IPS-NIHi7 (cell line): Measurements from ENCODE around the gene MOGAT2.
"Not testable (repeated sequence)": the region's sequence is repeated elsewhere in the genome, so short reads cannot be mapped to it uniquely, and the experiment has no call there.

Experiments
- DNase-seq: peaks from one replicate; pipeline ENCODE4 v3.0.0; 2012; ENCODE audit warnings: mixed read lengths; ENCODE audit errors: extremely low spot score

The MOGAT2 gene

GRCh38 chr11:75719340-75720239, 2.0 kb downstream of the MOGAT2 start:
- DNase-seq: no peak

- no peak for DNase-seq
Measured at GRCh38 chr11:75720639-75721038, 3.0 kb downstream of the MOGAT2 start.

GRCh38 chr11:75721852-75722668, 4.4 kb downstream of the MOGAT2 start:
- DNase-seq: no peak

GRCh38 chr11:75722669-75723042, 5.0 kb downstream of the MOGAT2 start:
- no peak for DNase-seq

- DNase-seq: no peak
Measured at GRCh38 chr11:75725547-75726320, 8.1 kb downstream of the MOGAT2 start.

- no peak for DNase-seq
Measured at GRCh38 chr11:75728992-75729391, 11.4 kb downstream of the MOGAT2 start.

GRCh38 chr11:75731095-75731494, 13.5 kb downstream of the MOGAT2 start:
- no peak for DNase-seq

GRCh38 chr11:75733071-75733430, 15.4 kb downstream of the MOGAT2 start:
- DNase-seq: no peak

GRCh38 chr11:75733431-75734107, 15.9 kb downstream of the MOGAT2 start:
- no peak for DNase-seq

- DNase-seq: no peak
Measured at GRCh38 chr11:75734491-75735180, 17.0 kb downstream of the MOGAT2 start.

- DNase-seq: no peak
Measured at GRCh38 chr11:75735181-75735845, 17.7 kb downstream of the MOGAT2 start.

GRCh38 chr11:75737314-75737713, 19.7 kb downstream of the MOGAT2 start:
- no peak for DNase-seq

- DNase-seq: no peak
Measured at GRCh38 chr11:75740681-75741080, 23.0 kb downstream of the MOGAT2 start.

GRCh38 chr11:75743159-75743558, 25.5 kb downstream of the MOGAT2 start:
- not testable (repeated sequence) for DNase-seq

GRCh38 chr11:75743711-75744563, 26.3 kb downstream of the MOGAT2 start:
- DNase-seq: no peak

- no peak for DNase-seq
Measured at GRCh38 chr11:75745807-75746206, 28.2 kb downstream of the MOGAT2 start.

- not testable (repeated sequence) for DNase-seq
Measured at GRCh38 chr11:75748729-75749273, 31.2 kb downstream of the MOGAT2 start.

- DNase-seq: not testable (repeated sequence)
Measured at GRCh38 chr11:75754933-75755332, 37.3 kb downstream of the MOGAT2 start.

GRCh38 chr11:75757651-75758050, 40.0 kb downstream of the MOGAT2 start:
- no peak for DNase-seq
